GM23338 (cell line): ENCODE measurements around the gene STT3B.

Source experiments
- CREB1 ChIP-seq: fragments of 250-450 bp; sonication (Bioruptor Pico); IDR thresholded peaks from 2 replicates; pipeline ENCODE4 v1.5.0; 2020; ENCODE audit warnings: low read depth, mild to moderate bottlenecking, moderate library complexity
- EZH2 ChIP-seq: fragments of 200-600 bp; sonication (generic); IDR thresholded peaks from one replicate; pipeline ENCODE4 v1.8.0; 2017; ENCODE audit warnings: antibody characterized with exemption, mild to moderate bottlenecking, low read depth; ENCODE audit not compliant: unreplicated experiment
- EZH2phosphoT487 ChIP-seq: fragments of 200-600 bp; sonication (generic); IDR thresholded peaks from one replicate; pipeline ENCODE4 v1.8.1; 2018; ENCODE audit warnings: antibody characterized with exemption; ENCODE audit not compliant: unreplicated experiment
- JUNB ChIP-seq: IDR thresholded peaks from one replicate; pipeline ENCODE4 v1.6.1; 2016; ENCODE audit warnings: antibody characterized with exemption; ENCODE audit not compliant: unreplicated experiment
- POLR2AphosphoS5 ChIP-seq: IDR thresholded peaks from 2 replicates; pipeline ENCODE4 v1.6.1; 2016; ENCODE audit warnings: antibody characterized with exemption, low read depth
- STAT1 ChIP-seq: IDR thresholded peaks from one replicate; pipeline ENCODE4 v1.6.1; 2016; ENCODE audit warnings: antibody characterized with exemption; ENCODE audit not compliant: unreplicated experiment
- ZNF114 ChIP-seq: fragments of 250-450 bp; sonication (Bioruptor Pico); IDR thresholded peaks from 2 replicates; pipeline ENCODE4 v1.5.0; 2020; ENCODE audit warnings: mild to moderate bottlenecking, moderate library complexity
- TF ChIP-seq, protein P1 (sequence below), 2 experiments: fragments of 200-600 bp in 1 of 2; sonication (generic) in 1 of 2; conservative IDR thresholded peaks; 2 replicates each; pipeline versions ENCODE4 v1.5.1 to v1.6.1; 2016 to 2017; ENCODE audit warnings: antibody characterized with exemption in 2 of 2, low read depth in 2 of 2, mild to moderate bottlenecking in 2 of 2, moderate library complexity in 1 of 2
- TF ChIP-seq, protein P2 (sequence below): IDR thresholded peaks from one replicate; pipeline ENCODE4 v1.6.1; 2018; ENCODE audit warnings: antibody characterized with exemption; ENCODE audit not compliant: unreplicated experiment
- TF ChIP-seq, protein P3 (sequence below): IDR thresholded peaks from 2 replicates; pipeline ENCODE4 v1.6.1; 2016; ENCODE audit warnings: antibody characterized with exemption

DNA sequence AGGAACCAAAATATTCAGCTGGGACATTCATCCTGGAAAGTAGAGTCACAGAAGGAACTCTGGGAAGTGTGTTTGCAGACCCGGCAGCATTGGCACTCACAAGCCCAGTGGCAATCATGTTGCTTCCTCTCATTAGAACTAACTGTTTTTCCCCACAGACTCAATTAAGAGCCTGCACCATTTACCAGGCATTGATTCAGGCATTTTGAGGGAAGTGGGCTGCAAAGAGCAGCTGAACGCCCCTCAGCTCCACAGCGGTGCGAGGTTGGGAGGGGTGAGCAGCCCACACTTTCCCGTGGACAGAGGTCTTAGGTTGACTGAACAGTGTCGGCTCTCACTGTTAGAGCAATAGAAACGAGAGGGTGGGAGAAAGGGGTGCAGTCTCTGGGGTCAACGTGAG is 143.8 kb downstream of the STT3B start:
- TF ChIP-seq, protein P1, sequence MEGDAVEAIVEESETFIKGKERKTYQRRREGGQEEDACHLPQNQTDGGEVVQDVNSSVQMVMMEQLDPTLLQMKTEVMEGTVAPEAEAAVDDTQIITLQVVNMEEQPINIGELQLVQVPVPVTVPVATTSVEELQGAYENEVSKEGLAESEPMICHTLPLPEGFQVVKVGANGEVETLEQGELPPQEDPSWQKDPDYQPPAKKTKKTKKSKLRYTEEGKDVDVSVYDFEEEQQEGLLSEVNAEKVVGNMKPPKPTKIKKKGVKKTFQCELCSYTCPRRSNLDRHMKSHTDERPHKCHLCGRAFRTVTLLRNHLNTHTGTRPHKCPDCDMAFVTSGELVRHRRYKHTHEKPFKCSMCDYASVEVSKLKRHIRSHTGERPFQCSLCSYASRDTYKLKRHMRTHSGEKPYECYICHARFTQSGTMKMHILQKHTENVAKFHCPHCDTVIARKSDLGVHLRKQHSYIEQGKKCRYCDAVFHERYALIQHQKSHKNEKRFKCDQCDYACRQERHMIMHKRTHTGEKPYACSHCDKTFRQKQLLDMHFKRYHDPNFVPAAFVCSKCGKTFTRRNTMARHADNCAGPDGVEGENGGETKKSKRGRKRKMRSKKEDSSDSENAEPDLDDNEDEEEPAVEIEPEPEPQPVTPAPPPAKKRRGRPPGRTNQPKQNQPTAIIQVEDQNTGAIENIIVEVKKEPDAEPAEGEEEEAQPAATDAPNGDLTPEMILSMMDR (conservative IDR thresholded peaks at IDR 0.05; ENCODE audit: low read depth in 2 of 2): no peak
- TF ChIP-seq EZH2phosphoT487 (no peak), STAT1 (no peak), ZNF114 (CRISPR knock-in tag) (no peak), EZH2 (no peak), CREB1 (no peak), POLR2AphosphoS5 (no peak), JUNB (no peak)
- TF ChIP-seq, protein P2, sequence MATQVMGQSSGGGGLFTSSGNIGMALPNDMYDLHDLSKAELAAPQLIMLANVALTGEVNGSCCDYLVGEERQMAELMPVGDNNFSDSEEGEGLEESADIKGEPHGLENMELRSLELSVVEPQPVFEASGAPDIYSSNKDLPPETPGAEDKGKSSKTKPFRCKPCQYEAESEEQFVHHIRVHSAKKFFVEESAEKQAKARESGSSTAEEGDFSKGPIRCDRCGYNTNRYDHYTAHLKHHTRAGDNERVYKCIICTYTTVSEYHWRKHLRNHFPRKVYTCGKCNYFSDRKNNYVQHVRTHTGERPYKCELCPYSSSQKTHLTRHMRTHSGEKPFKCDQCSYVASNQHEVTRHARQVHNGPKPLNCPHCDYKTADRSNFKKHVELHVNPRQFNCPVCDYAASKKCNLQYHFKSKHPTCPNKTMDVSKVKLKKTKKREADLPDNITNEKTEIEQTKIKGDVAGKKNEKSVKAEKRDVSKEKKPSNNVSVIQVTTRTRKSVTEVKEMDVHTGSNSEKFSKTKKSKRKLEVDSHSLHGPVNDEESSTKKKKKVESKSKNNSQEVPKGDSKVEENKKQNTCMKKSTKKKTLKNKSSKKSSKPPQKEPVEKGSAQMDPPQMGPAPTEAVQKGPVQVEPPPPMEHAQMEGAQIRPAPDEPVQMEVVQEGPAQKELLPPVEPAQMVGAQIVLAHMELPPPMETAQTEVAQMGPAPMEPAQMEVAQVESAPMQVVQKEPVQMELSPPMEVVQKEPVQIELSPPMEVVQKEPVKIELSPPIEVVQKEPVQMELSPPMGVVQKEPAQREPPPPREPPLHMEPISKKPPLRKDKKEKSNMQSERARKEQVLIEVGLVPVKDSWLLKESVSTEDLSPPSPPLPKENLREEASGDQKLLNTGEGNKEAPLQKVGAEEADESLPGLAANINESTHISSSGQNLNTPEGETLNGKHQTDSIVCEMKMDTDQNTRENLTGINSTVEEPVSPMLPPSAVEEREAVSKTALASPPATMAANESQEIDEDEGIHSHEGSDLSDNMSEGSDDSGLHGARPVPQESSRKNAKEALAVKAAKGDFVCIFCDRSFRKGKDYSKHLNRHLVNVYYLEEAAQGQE: no peak
- TF ChIP-seq, protein P3, sequence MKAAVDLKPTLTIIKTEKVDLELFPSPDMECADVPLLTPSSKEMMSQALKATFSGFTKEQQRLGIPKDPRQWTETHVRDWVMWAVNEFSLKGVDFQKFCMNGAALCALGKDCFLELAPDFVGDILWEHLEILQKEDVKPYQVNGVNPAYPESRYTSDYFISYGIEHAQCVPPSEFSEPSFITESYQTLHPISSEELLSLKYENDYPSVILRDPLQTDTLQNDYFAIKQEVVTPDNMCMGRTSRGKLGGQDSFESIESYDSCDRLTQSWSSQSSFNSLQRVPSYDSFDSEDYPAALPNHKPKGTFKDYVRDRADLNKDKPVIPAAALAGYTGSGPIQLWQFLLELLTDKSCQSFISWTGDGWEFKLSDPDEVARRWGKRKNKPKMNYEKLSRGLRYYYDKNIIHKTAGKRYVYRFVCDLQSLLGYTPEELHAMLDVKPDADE: no peak
